Non-pigmented ciliary epithelial cell (primary cell): ENCODE data around the gene SV2A.
A peak's percentile ranks its signal among the peaks of the same experiment; 100 is the strongest.
"Not testable (repeated sequence)": the region's sequence is repeated elsewhere in the genome, so short reads cannot be mapped to it uniquely, and the experiment has no call there.

ENCODE experiments used
- DNase-seq: peaks from one replicate; pipeline ENCODE4 v3.0.0-alpha.2; 2010; ENCODE audit warnings: low read depth

SV2A gene

GRCh38 chr1:149886396-149887195, 31.0 kb downstream of the SV2A start:
- DNase-seq, result peak; percentile 99

- not testable (repeated sequence) for DNase-seq
Measured at GRCh38 chr1:149886121-149886395, 31.6 kb downstream of the SV2A start.

- DNase-seq, result no peak
Measured at GRCh38 chr1:149885339-149886120, 32.1 kb downstream of the SV2A start.

- no peak for DNase-seq
Measured at GRCh38 chr1:149884433-149885338, 33.0 kb downstream of the SV2A start.

- DNase-seq, result no peak
Measured at GRCh38 chr1:149883598-149884247, 33.9 kb downstream of the SV2A start.

- DNase-seq, result no peak
Measured at GRCh38 chr1:149881876-149882275, 35.8 kb downstream of the SV2A start.

- DNase-seq, result no peak
Measured at GRCh38 chr1:149879556-149879955, 38.1 kb downstream of the SV2A start.

GRCh38 chr1:149877211-149877946, 40.3 kb downstream of the SV2A start:
- no peak for DNase-seq

- DNase-seq, result not testable (repeated sequence)
Measured at GRCh38 chr1:149873060-149873459, 44.6 kb downstream of the SV2A start.

- not testable (repeated sequence) for DNase-seq
Measured at GRCh38 chr1:149866887-149867286, 50.8 kb downstream of the SV2A start.

GRCh38 chr1:149861497-149862054, 56.1 kb downstream of the SV2A start:
- not testable (repeated sequence) for DNase-seq

- DNase-seq, result not testable (repeated sequence)
Measured at GRCh38 chr1:149860684-149861496, 56.8 kb downstream of the SV2A start.

- not testable (repeated sequence) for DNase-seq
Measured at GRCh38 chr1:149860271-149860670, 57.4 kb downstream of the SV2A start.
